IMR-90 (cell line): ENCODE results near the gene ENOX2. TPM values are rescaled to one million over a fixed set of nuclear protein-coding genes. Genes with fewer than 3 reads are reported as not detected.

Experiments used
- ATAC-seq: fragments of 200-7000 bp; cut with Tn5 transposase; 2 replicates; pipeline ENCODE4 v1.9.1; 2020; ENCODE audit warnings: low read depth, mild to moderate bottlenecking, moderate library complexity
- BruUV-seq: library from RNA; stranded (reverse); fragments of 400-500 nt; replicated peaks from 2 replicates; lab custom pipeline; 2021; lab: Mats Ljungman, UMichigan
- CTCF ChIA-PET: fragments of 300-600 bp; formaldehyde crosslinking; extraction: SDS; loops from one replicate; lab custom pipeline; 2021; ENCODE audit warnings: antibody characterized with exemption; lab: Yijun Ruan, JAX
- POLR2A ChIA-PET: fragments of 300-600 bp; sonication (Branson Sonifier 250); formaldehyde crosslinking; loops from one replicate; lab custom pipeline; 2022; ENCODE audit warnings: antibody characterized with exemption; ENCODE audit not compliant: unreplicated experiment; lab: Charles Lee
- DNase-seq: peaks from one replicate; pipeline ENCODE4 v3.0.0; 2013
- H2AFZ ChIP-seq: replicated peaks from 2 replicates; pipeline ENCODE3; 2013; ENCODE audit warnings: low read length, mild to moderate bottlenecking; ENCODE audit not compliant: poor library complexity
- H2AK5ac ChIP-seq: 2 replicates; pipeline ENCODE4 v1.6.1; 2013; ENCODE audit warnings: low read depth, low read length, inconsistent platforms
- H2AK9ac ChIP-seq: replicated peaks from 2 replicates; pipeline ENCODE3; 2013; ENCODE audit warnings: mild to moderate bottlenecking, low read depth, low read length, moderate library complexity; ENCODE audit not compliant: poor library complexity
- H2BK120ac ChIP-seq: 2 replicates; pipeline ENCODE4 v1.6.1; 2013; ENCODE audit warnings: low read depth, low read length, inconsistent platforms
- H2BK15ac ChIP-seq: 3 replicates; pipeline ENCODE4 v1.6.1; 2013; ENCODE audit warnings: low read depth, low read length, inconsistent platforms
- H2BK20ac ChIP-seq: 2 replicates; pipeline ENCODE4 v1.6.1; 2013; ENCODE audit warnings: low read depth, mild to moderate bottlenecking, inconsistent platforms, low read length, moderate library complexity
- H2BK5ac ChIP-seq: 2 replicates; pipeline ENCODE4 v1.6.1; 2013; ENCODE audit warnings: mild to moderate bottlenecking, low read depth, low read length, inconsistent platforms; ENCODE audit not compliant: poor library complexity, severe bottlenecking
- H3K14ac ChIP-seq: replicated peaks from 2 replicates; pipeline ENCODE4 v1.6.1; 2013; ENCODE audit warnings: low read depth, low read length, inconsistent platforms
- H3K18ac ChIP-seq: 2 replicates; pipeline ENCODE4 v1.6.1; 2013; ENCODE audit warnings: low read depth, low read length, control low read depth
- H3K23ac ChIP-seq: 2 replicates; pipeline ENCODE4 v1.6.1; 2013; ENCODE audit warnings: low read depth, low read length, inconsistent platforms
- H3K27ac ChIP-seq: 2 replicates; pipeline ENCODE4 v1.5.1; 2013; ENCODE audit warnings: mild to moderate bottlenecking, control low read depth, low read length; ENCODE audit not compliant: insufficient read depth
- H3K27me3 ChIP-seq: 2 replicates; pipeline ENCODE4 v1.6.1; 2013; ENCODE audit warnings: low read length; ENCODE audit not compliant: control insufficient read depth, insufficient read depth
- H3K36me3 ChIP-seq: 2 replicates; pipeline ENCODE4 v1.6.1; 2013; ENCODE audit warnings: low read length, mixed read lengths; ENCODE audit not compliant: control insufficient read depth, insufficient read depth
- H3K4ac ChIP-seq: 2 replicates; pipeline ENCODE4 v1.6.1; 2013; ENCODE audit warnings: low read depth, low read length, inconsistent platforms
- H3K4me1 ChIP-seq: 2 replicates; pipeline ENCODE4 v1.6.1; 2013; ENCODE audit warnings: low read length, mixed read lengths; ENCODE audit not compliant: control insufficient read depth, insufficient read depth
- H3K4me2 ChIP-seq: 2 replicates; pipeline ENCODE4 v1.6.1; 2013; ENCODE audit warnings: low read depth, mild to moderate bottlenecking, control low read depth, low read length, moderate library complexity
- H3K4me3 ChIP-seq: 2 replicates; pipeline ENCODE4 v1.5.1; 2013; ENCODE audit warnings: low read depth, mild to moderate bottlenecking, control low read depth, low read length, moderate library complexity; ENCODE audit not compliant: insufficient read depth
- H3K56ac ChIP-seq: 2 replicates; pipeline ENCODE4 v1.6.1; 2013; ENCODE audit warnings: low read length, inconsistent platforms; ENCODE audit not compliant: insufficient read depth; ENCODE audit errors: extremely low read depth
- H3K79me1 ChIP-seq, 2 experiments: 2 replicates each; pipeline ENCODE4 v1.6.1; 2013; ENCODE audit warnings: low read length in 2 of 2, inconsistent platforms in 1 of 2, low read depth in 1 of 2
- H3K9ac ChIP-seq: 2 replicates; pipeline ENCODE4 v1.6.1; 2013; ENCODE audit warnings: low read depth, low read length, control low read depth
- H3K9me1 ChIP-seq: 2 replicates; pipeline ENCODE4 v1.6.1; 2013; ENCODE audit warnings: low read length, inconsistent platforms; ENCODE audit not compliant: insufficient read depth
- H3K9me3 ChIP-seq: 2 replicates; pipeline ENCODE4 v1.6.1; 2013; ENCODE audit warnings: low read length; ENCODE audit not compliant: control insufficient read depth, insufficient read depth
- H4K20me1 ChIP-seq: 2 replicates; pipeline ENCODE4 v1.6.1; 2013; ENCODE audit warnings: low read length, inconsistent platforms; ENCODE audit not compliant: insufficient read depth
- H4K5ac ChIP-seq: 2 replicates; pipeline ENCODE4 v1.6.1; 2013; ENCODE audit warnings: mild to moderate bottlenecking, low read depth, low read length, control low read depth
- H4K8ac ChIP-seq, 2 experiments: 2 replicates each; pipeline ENCODE4 v1.6.1; 2013; ENCODE audit warnings: low read depth in 2 of 2, low read length in 2 of 2, control low read depth in 1 of 2, inconsistent platforms in 1 of 2
- H4K91ac ChIP-seq: 2 replicates; pipeline ENCODE4 v1.6.1; 2013; ENCODE audit warnings: low read depth, low read length, inconsistent platforms; ENCODE audit not compliant: insufficient read depth
- MAZ ChIP-seq: IDR thresholded peaks from 2 replicates; pipeline ENCODE4 v1.6.1; 2012; ENCODE audit warnings: low read depth, mild to moderate bottlenecking, low read length, improper control_type of control experiment, moderate library complexity, borderline replicate concordance
- NFE2L2 ChIP-seq: fragments of 150-350 bp; IDR thresholded peaks from 2 replicates; pipeline ENCODE4 v1.6.1; 2016; ENCODE audit warnings: low read depth, mild to moderate bottlenecking, low read length
- POLR2A ChIP-seq: IDR thresholded peaks from 2 replicates; pipeline ENCODE4 v1.6.1; 2012; ENCODE audit warnings: mild to moderate bottlenecking, low read depth, low read length
- RAD21 ChIP-seq: IDR thresholded peaks from 2 replicates; pipeline ENCODE4 v1.6.1; 2012; ENCODE audit warnings: low read length, improper control_type of control experiment
- RFX5 ChIP-seq: IDR thresholded peaks from 2 replicates; pipeline ENCODE4 v1.8.0; 2012; ENCODE audit warnings: low read depth, mild to moderate bottlenecking, low read length, moderate library complexity
- WGBS, 2 experiments: methylation state at CpG; one replicate each; pipeline versions ENCODE4 v1.1.5 to v1.1.7; 2013; ENCODE audit warnings: missing lambda C conversion rate in 2 of 2; ENCODE audit not compliant: insufficient read length in 1 of 2; ENCODE audit errors: extremely low coverage in 2 of 2; 5-methylcytosine and 5-hydroxymethylcytosine counted together
- dilution Hi-C: fragments of 300-500 bp; cut with HindIII; formaldehyde crosslinking; loops from one replicate; pipeline ENCODE4 v1.14.3; 2018; ENCODE audit warnings: low sequenced_read_pairs; ENCODE audit not compliant: unreplicated experiment
- in situ Hi-C: fragments of 300-500 bp; cut with MboI; formaldehyde crosslinking; loops from 3 replicates; pipeline ENCODE4 v1.14.3; 2019; ENCODE audit warnings: low sequenced_read_pairs, inconsistent platforms, mixed read lengths
- intact Hi-C: fragments of 100-400 bp; cut with micrococcal nuclease; formaldehyde crosslinking; loops from 2 replicates; pipeline ENCODE4 v1.10.0; 2022
- polyA plus RNA-seq, 3 experiments: library from polyadenylated mRNA; depleted of rRNA; stranded (reverse); fragments of >200 nt; gene quantifications; 2 replicates each; pipeline ENCODE4 v1.2.3, GENCODE V29; 2012; ENCODE audit warnings: low replicate concordance in 1 of 3
- total RNA-seq: library from RNA; depleted of rRNA; stranded (reverse); fragments of >200 nt; gene quantifications from 2 replicates; pipeline ENCODE4 v1.2.3, GENCODE V29; 2012
- TF ChIP-seq, protein P1 (sequence below): conservative IDR thresholded peaks from 2 replicates; pipeline ENCODE4 v1.5.1; 2012; ENCODE audit warnings: mild to moderate bottlenecking, low read depth, low read length, improper control_type of control experiment
- TF ChIP-seq, protein P2 (sequence below): fragments of 150-350 bp; IDR thresholded peaks from 2 replicates; pipeline ENCODE4 v1.6.1; 2016; ENCODE audit warnings: low read depth, mild to moderate bottlenecking, low read length, moderate library complexity, borderline replicate concordance

The ENOX2 gene
- total and polyA plus RNA-seq, 2 of the 4 experiments (the other 2 are of a cell fraction) = 6.3 to 11.8 TPM

DNA sequence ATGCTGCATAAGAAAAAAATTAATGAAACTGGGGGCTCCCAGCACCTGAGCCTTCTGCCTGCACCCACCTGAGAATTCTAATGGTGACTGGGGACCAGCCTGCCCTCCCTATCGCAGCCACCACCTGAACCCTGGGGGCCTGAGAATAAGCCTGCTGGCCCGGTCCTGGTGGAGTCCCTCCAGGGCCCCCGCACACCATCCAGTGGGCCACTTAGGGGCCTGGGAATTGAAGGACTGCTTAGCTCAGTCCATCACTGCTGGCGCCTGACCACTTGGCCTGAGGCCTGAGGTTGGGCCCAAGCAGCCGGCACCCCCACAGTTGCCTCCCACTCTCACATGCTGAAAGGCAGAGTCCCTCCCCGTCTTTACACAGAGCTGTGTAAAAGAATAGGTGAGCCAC, 230.8 kb downstream of the ENOX2 start:
- H4K91ac ChIP-seq = no peak overlapping the region
- ChIA-PET CTCF (interaction anchor here (0.6 kb wide), 1 partner anchor 94 kb away, joined by 4 read pairs; no protein-coding TSS in a partner anchor), POLR2A (no interaction called here)
- no CpG with 5 or more reads among the region's 6 CpGs for WGBS, 2 experiments
- no peak overlapping the region for H4K8ac ChIP-seq
- in situ Hi-C loops (no loop called here), intact Hi-C loops (no loop called here), dilution Hi-C loops (no loop called here)
- H3K18ac ChIP-seq = no peak overlapping the region
- H3K23ac ChIP-seq = no peak overlapping the region
- H3K4me2 ChIP-seq = no peak overlapping the region
- H3K4me1 ChIP-seq = no peaks in the 10 kb centered on the region; the same call in 1 of the 2 replicates
- no peak overlapping the region for H2BK20ac ChIP-seq
- H2BK5ac ChIP-seq = no peak overlapping the region
- DNase-seq = no peak
- H2BK15ac ChIP-seq = no peak overlapping the region
- no peak overlapping the region for H3K9ac ChIP-seq
- no peaks in the 10 kb centered on the region for H3K27me3 ChIP-seq
- no peak overlapping the region for H2BK120ac ChIP-seq
- no peak overlapping the region for H3K14ac ChIP-seq
- H4K5ac ChIP-seq = no peak overlapping the region
- no peak overlapping the region for H3K4ac ChIP-seq
- no peak overlapping the region for H2AK9ac ChIP-seq
- no peak for ATAC-seq
- no peaks in the 10 kb centered on the region for H4K20me1 ChIP-seq
- H2AFZ ChIP-seq = no peak overlapping the region
- H3K79me1 ChIP-seq = no peaks in the 10 kb centered on the region
- TF ChIP-seq RFX5 = no peak
- TF ChIP-seq, protein P1, sequence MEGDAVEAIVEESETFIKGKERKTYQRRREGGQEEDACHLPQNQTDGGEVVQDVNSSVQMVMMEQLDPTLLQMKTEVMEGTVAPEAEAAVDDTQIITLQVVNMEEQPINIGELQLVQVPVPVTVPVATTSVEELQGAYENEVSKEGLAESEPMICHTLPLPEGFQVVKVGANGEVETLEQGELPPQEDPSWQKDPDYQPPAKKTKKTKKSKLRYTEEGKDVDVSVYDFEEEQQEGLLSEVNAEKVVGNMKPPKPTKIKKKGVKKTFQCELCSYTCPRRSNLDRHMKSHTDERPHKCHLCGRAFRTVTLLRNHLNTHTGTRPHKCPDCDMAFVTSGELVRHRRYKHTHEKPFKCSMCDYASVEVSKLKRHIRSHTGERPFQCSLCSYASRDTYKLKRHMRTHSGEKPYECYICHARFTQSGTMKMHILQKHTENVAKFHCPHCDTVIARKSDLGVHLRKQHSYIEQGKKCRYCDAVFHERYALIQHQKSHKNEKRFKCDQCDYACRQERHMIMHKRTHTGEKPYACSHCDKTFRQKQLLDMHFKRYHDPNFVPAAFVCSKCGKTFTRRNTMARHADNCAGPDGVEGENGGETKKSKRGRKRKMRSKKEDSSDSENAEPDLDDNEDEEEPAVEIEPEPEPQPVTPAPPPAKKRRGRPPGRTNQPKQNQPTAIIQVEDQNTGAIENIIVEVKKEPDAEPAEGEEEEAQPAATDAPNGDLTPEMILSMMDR = no peak
- no peak for TF ChIP-seq NFE2L2
- no peak for TF ChIP-seq RAD21
- TF ChIP-seq, protein P2, sequence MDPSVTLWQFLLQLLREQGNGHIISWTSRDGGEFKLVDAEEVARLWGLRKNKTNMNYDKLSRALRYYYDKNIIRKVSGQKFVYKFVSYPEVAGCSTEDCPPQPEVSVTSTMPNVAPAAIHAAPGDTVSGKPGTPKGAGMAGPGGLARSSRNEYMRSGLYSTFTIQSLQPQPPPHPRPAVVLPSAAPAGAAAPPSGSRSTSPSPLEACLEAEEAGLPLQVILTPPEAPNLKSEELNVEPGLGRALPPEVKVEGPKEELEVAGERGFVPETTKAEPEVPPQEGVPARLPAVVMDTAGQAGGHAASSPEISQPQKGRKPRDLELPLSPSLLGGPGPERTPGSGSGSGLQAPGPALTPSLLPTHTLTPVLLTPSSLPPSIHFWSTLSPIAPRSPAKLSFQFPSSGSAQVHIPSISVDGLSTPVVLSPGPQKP = no peak
- no peak for TF ChIP-seq MAZ
- no peak for TF ChIP-seq POLR2A
- no TSS peak for BruUV-seq
- H2AK5ac ChIP-seq = no peak overlapping the region
- H3K9me1 ChIP-seq = no peaks in the 10 kb centered on the region
- no peak overlapping the region for H3K56ac ChIP-seq
- H3K36me3 ChIP-seq = no peaks in the 10 kb centered on the region
- H3K4me3 ChIP-seq = no peak overlapping the region
- no peaks in the 10 kb centered on the region for H3K9me3 ChIP-seq
- no peak overlapping the region for H3K27ac ChIP-seq
